GM23338 (cell line): ENCODE results near the gene NLRP1. TPM values are rescaled to one million over a fixed set of nuclear protein-coding genes. Genes with fewer than 3 reads are reported as not detected.

Source experiments
- ATAC-seq: fragments of 200-7000 bp; cut with Tn5 transposase; 3 replicates; pipeline ENCODE4 v1.9.1; 2020
- DNase-seq: peaks from one replicate; pipeline ENCODE4 v3.0.0-alpha.2; 2015; ENCODE audit warnings: low spot score
- H2AFZ ChIP-seq: fragments of 200-600 bp; sonication (generic); 2 replicates; pipeline ENCODE4 v1.8.0; 2016; ENCODE audit warnings: antibody characterized with exemption, mild to moderate bottlenecking, moderate library complexity
- H3F3A ChIP-seq: fragments of 200-600 bp; sonication (generic); replicated peaks from 2 replicates; pipeline ENCODE4 v1.8.0; 2017; ENCODE audit warnings: antibody characterized with exemption, mixed run types, low read depth
- H3K27ac ChIP-seq: fragments of 200-600 bp; sonication (generic); 2 replicates; pipeline ENCODE4 v1.6.1; 2016; ENCODE audit warnings: low read depth
- H3K27me3 ChIP-seq: fragments of 200-600 bp; sonication (generic); 2 replicates; pipeline ENCODE4 v1.8.0; 2016; ENCODE audit warnings: mild to moderate bottlenecking, mixed run types, moderate library complexity; ENCODE audit not compliant: insufficient read depth
- H3K36me3 ChIP-seq: fragments of 200-600 bp; sonication (generic); 2 replicates; pipeline ENCODE4 v1.8.0; 2016; ENCODE audit warnings: mild to moderate bottlenecking; ENCODE audit not compliant: insufficient read depth
- H3K4me1 ChIP-seq: fragments of 200-600 bp; sonication (generic); 2 replicates; pipeline ENCODE4 v1.8.0; 2016; ENCODE audit warnings: mild to moderate bottlenecking, moderate library complexity; ENCODE audit not compliant: insufficient read depth
- H3K4me2 ChIP-seq: fragments of 200-600 bp; sonication (generic); 2 replicates; pipeline ENCODE4 v1.7.1; 2017; ENCODE audit warnings: mixed run types
- H3K4me3 ChIP-seq: fragments of 200-600 bp; sonication (generic); 2 replicates; pipeline ENCODE4 v1.6.1; 2016; ENCODE audit warnings: mixed run types
- H3K79me2 ChIP-seq: fragments of 200-600 bp; sonication (generic); replicated peaks from 2 replicates; pipeline ENCODE4 v1.8.0; 2017; ENCODE audit warnings: mild to moderate bottlenecking; ENCODE audit not compliant: insufficient read depth
- H3K9me2 ChIP-seq: fragments of 200-600 bp; sonication (generic); 2 replicates; pipeline ENCODE4 v1.8.0; 2017; ENCODE audit not compliant: insufficient read depth
- H4K20me1 ChIP-seq: fragments of 200-600 bp; sonication (generic); replicated peaks from 2 replicates; pipeline ENCODE4 v1.8.0; 2017; ENCODE audit warnings: mild to moderate bottlenecking; ENCODE audit not compliant: insufficient read depth
- H3K27ac Mint-ChIP-seq: 2 replicates; pipeline ENCODE4 v1.8.0; 2020; ENCODE audit warnings: inconsistent platforms, mild to moderate bottlenecking, moderate library complexity, mixed read lengths
- H3K27me3 Mint-ChIP-seq: 3 replicates; pipeline ENCODE4 v1.8.0; 2022; ENCODE audit warnings: low read depth, mild to moderate bottlenecking, moderate library complexity, mixed read lengths, inconsistent platforms; ENCODE audit not compliant: insufficient read depth, poor library complexity
- H3K36me3 Mint-ChIP-seq: 3 replicates; pipeline ENCODE4 v1.8.0; 2021; ENCODE audit warnings: low read depth, mild to moderate bottlenecking, inconsistent platforms, moderate library complexity, mixed read lengths
- H3K4me1 Mint-ChIP-seq: 3 replicates; pipeline ENCODE4 v1.8.0; 2020; ENCODE audit warnings: mild to moderate bottlenecking, inconsistent platforms, mixed read lengths
- H3K4me3 Mint-ChIP-seq: 3 replicates; pipeline ENCODE4 v1.8.0; 2021; ENCODE audit warnings: moderate library complexity, mild to moderate bottlenecking, inconsistent platforms, mixed read lengths
- H3K9me3 Mint-ChIP-seq: 3 replicates; pipeline ENCODE4 v1.8.0; 2020; ENCODE audit warnings: moderate library complexity, mild to moderate bottlenecking, inconsistent platforms, mixed read lengths
- CREB1 ChIP-seq: fragments of 250-450 bp; sonication (Bioruptor Pico); IDR thresholded peaks from 2 replicates; pipeline ENCODE4 v1.5.0; 2020; ENCODE audit warnings: low read depth, mild to moderate bottlenecking, moderate library complexity
- JUNB ChIP-seq: IDR thresholded peaks from one replicate; pipeline ENCODE4 v1.6.1; 2016; ENCODE audit warnings: antibody characterized with exemption; ENCODE audit not compliant: unreplicated experiment
- STAT1 ChIP-seq: IDR thresholded peaks from one replicate; pipeline ENCODE4 v1.6.1; 2016; ENCODE audit warnings: antibody characterized with exemption; ENCODE audit not compliant: unreplicated experiment
- ZNF114 ChIP-seq: fragments of 250-450 bp; sonication (Bioruptor Pico); IDR thresholded peaks from 2 replicates; pipeline ENCODE4 v1.5.0; 2020; ENCODE audit warnings: mild to moderate bottlenecking, moderate library complexity
- ZNF331 ChIP-seq: fragments of 250-450 bp; sonication (Bioruptor Pico); IDR thresholded peaks from 2 replicates; pipeline ENCODE4 v1.5.0; 2020; ENCODE audit warnings: low read depth, mild to moderate bottlenecking, moderate library complexity
- polyA plus RNA-seq: library from polyadenylated mRNA; unstranded; fragments of >200 nt; fragmentation: Nextera tagmentation; extraction: Ambion mirVana; gene quantifications from 2 replicates; pipeline ENCODE4 v1.2.1, GENCODE V29; 2016
- total RNA-seq: library from RNA; depleted of rRNA; stranded (reverse); fragments of >200 nt; shearing (Covaris generic); gene quantifications from 2 replicates; pipeline ENCODE4 v1.2.3, GENCODE V29; 2014
- TF ChIP-seq, protein P1 (sequence below): IDR thresholded peaks from 2 replicates; pipeline ENCODE4 v1.6.1; 2016; ENCODE audit warnings: antibody characterized with exemption

NLRP1 gene
- total and polyA plus RNA-seq, 2 experiments from 2014 or later: 7.6 to 16.2 TPM

GRCh38 chr17:5561736-5562571, 22.4 kb downstream of the NLRP1 start:
- DNase-seq (peak; percentile 11), ATAC-seq (no peak)
- Mint-ChIP-seq H3K4me1 (no peaks in the 10 kb centered on the region), H3K36me3 (no peaks in the 10 kb centered on the region), H3K4me3 (no peak overlapping the region), H3K27ac (no peak overlapping the region), H3K9me3 (no peaks in the 10 kb centered on the region), H3K27me3 (peaks cover 17% of the 10 kb centered on the region)
- Histone ChIP-seq H3K9me2 (0 out of 2 replicates have a peak, but pooled peaks cover 3% of the 10 kb centered on the region), H2AFZ (no peak overlapping the region), H3K79me2 (no peaks in the 10 kb centered on the region), H3K4me1 (no peaks in the 10 kb centered on the region), H3K27me3 (no peaks in the 10 kb centered on the region), H3K36me3 (no peaks in the 10 kb centered on the region), H3K4me3 (no peak overlapping the region), H4K20me1 (no peaks in the 10 kb centered on the region), H3F3A (no peaks in the 10 kb centered on the region), H3K27ac (no peak overlapping the region), H3K4me2 (no peak overlapping the region)
- no peak for TF ChIP-seq JUNB
- TF ChIP-seq ZNF114: no peak
- no peak for TF ChIP-seq ZNF331 (CRISPR knock-in tag)
- TF ChIP-seq CREB1 (CRISPR knock-in tag): no peak

DNA sequence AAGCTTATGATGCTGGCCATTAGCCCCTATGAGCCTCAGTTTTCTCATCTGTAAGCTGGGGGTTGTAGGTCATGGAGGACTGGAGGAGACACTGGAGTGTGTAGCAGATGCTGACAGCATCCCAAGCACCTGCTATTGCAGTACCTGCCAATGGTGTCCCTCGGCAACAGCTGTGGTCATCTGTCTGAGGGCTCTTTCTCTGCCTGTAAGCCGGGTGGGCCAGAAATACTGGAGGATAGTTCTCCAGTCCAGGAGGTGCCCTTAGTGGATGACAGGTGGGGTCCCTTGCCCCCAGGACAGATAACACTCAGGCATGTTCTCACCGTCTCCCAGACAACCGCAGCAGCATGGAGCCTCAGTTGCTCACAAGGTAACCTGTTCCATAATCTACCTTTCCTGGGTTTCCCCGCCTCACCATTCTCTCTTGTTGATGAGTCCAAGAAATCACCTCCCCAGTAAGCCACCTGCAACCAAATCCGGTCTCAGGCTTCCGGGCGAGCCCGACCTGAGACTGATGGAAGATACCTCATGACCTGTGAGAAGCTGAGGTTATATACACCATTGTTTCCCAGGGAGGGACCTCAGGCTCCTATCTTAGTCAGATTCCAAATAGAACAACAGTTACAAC, 23.8 kb downstream of the NLRP1 start:
- ATAC-seq: no peak
- Histone ChIP-seq H3K36me3 (no peaks in the 10 kb centered on the region), H3K9me2 (0 out of 2 replicates have a peak, but pooled peaks cover 3% of the 10 kb centered on the region), H3K27ac (no peak overlapping the region), H3F3A (no peaks in the 10 kb centered on the region), H3K79me2 (no peaks in the 10 kb centered on the region), H4K20me1 (no peaks in the 10 kb centered on the region), H3K4me3 (no peak overlapping the region), H3K4me1 (no peaks in the 10 kb centered on the region), H3K27me3 (no peaks in the 10 kb centered on the region), H2AFZ (no peak overlapping the region), H3K4me2 (no peak overlapping the region)
- Mint-ChIP-seq H3K27ac (no peak overlapping the region), H3K4me1 (no peaks in the 10 kb centered on the region), H3K36me3 (no peaks in the 10 kb centered on the region), H3K4me3 (no peak overlapping the region), H3K27me3 (peaks cover 17% of the 10 kb centered on the region), H3K9me3 (no peaks in the 10 kb centered on the region)
- no peak for DNase-seq
- TF ChIP-seq STAT1 (no peak), JUNB (no peak)
- TF ChIP-seq, protein P1, sequence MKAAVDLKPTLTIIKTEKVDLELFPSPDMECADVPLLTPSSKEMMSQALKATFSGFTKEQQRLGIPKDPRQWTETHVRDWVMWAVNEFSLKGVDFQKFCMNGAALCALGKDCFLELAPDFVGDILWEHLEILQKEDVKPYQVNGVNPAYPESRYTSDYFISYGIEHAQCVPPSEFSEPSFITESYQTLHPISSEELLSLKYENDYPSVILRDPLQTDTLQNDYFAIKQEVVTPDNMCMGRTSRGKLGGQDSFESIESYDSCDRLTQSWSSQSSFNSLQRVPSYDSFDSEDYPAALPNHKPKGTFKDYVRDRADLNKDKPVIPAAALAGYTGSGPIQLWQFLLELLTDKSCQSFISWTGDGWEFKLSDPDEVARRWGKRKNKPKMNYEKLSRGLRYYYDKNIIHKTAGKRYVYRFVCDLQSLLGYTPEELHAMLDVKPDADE: no peak
